Measurements from ENCODE around the gene GNG10.
A peak's percentile ranks its signal among the peaks of the same experiment; 100 is the strongest.

Gene GNG10

DNA sequence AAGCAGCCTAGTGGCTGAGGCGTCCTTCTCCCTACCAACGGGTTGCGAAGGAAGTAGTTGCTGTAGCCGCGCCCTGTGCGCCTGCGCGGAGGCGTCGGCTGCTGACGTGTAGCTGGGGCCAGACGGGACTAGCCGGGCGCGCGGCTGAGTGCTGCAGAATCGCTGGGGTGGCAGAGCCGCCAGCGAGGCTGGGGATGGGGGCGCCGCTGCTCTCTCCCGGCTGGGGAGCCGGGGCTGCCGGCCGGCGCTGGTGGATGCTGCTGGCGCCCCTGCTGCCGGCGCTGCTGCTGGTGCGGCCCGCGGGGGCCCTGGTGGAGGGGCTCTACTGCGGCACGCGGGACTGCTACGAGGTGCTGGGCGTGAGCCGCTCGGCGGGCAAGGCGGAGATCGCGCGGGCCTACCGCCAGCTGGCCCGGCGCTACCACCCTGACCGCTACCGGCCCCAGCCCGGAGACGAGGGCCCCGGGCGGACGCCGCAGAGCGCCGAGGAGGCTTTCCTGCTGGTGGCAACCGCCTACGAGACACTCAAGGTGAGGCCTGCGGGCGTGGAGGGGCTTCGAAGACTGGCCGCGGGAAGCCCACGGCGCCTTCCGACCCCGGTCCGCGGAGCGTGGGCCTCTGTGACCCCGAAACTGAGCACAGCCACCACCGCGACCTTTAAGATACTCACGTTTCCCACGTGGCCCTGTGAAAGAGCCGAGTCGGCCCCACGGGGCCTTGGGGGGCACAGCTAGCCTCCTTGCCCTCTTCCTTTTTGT, 30.0 kb upstream of the GNG10 start, which contains the start of gene DNAJC25:
TSS of gene DNAJC25 (plus strand) at position 121 of the 758 bp plus-strand sequence. CDS start at position 195, 74 bp downstream.
- Histone ChIP-seq H3K9ac (ENCODE audit: low read length) (peak within 1 kb of the TSS; percentile 91), H3K4me1 (ENCODE audit: control insufficient read depth, low read depth, low read length) (peaks cover 6% of the 10 kb centered on the region), H2BK5ac (ENCODE audit: low read length) (no peak within 1 kb of the TSS), H3K18ac (ENCODE audit: low read length) (peak within 1 kb of the TSS; percentile 52), H3K79me2 (ENCODE audit: control insufficient read depth, insufficient read depth, low read length) (peaks cover 41% of the 10 kb centered on the region), H3K36me3 (ENCODE audit: control insufficient read depth, insufficient read depth, low read length) (no peaks in the 10 kb centered on the region), H3K27ac (ENCODE audit: low read depth, low read length) (no peak within 1 kb of the TSS), H3K4me2 (ENCODE audit: low read length) (peak within 1 kb of the TSS; percentile 76), H3K23ac (ENCODE audit: low read length) (no peak within 1 kb of the TSS), H3K4ac (ENCODE audit: low read depth, low read length) (peak within 1 kb of the TSS; percentile 66), H2BK120ac (ENCODE audit: low read depth, low read length) (no peak within 1 kb of the TSS), H3K79me1 (ENCODE audit: low read length) (peaks cover 9% of the 10 kb centered on the region), H3K56ac (ENCODE audit: low read length) (peak within 1 kb of the TSS; percentile 91), H2BK15ac (replicated peaks; ENCODE audit: low read depth) (no peak within 1 kb of the TSS), H3K27me3 (ENCODE audit: insufficient read depth, low read length, poor library complexity) (no peaks in the 10 kb centered on the region), H2AK5ac (ENCODE audit: low read length) (no peak within 1 kb of the TSS), H3K4me3 (ENCODE audit: low read length) (peak within 1 kb of the TSS; percentile 77), H4K8ac (ENCODE audit: low read depth, low read length) (peak within 1 kb of the TSS; percentile 82), H4K5ac (ENCODE audit: low read length) (no peak within 1 kb of the TSS)
- DNase-seq, result peak; percentile 99
- WGBS (ENCODE audit: extremely low coverage, insufficient coverage, low lambda C conversion rate), result no CpG with 5 or more reads among the region's 79 CpGs

DNA sequence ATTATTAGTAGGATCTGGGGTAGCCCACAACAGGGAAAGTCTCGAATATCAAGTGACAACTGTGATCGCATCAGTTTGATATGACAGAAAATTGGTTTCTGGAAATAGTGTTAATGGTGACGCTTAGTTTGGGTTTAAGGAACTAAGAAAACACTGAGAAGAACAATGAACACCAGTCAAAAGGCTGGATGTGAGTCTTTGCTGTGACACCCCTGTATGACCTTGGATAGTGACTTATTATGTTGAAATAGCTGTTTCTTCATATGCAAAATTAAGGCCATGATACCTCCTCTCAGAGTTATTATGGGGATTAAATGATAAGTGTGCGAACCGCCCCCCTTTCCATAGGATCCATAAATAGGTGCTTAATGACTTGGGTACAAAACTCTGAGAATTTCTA, 29.3 kb upstream of the GNG10 start:
- Histone ChIP-seq H3K27me3 (ENCODE audit: insufficient read depth, low read length, poor library complexity) (no peaks in the 10 kb centered on the region), H3K23ac (ENCODE audit: low read length) (no peak overlapping the region), H3K27ac (ENCODE audit: low read depth, low read length) (no peak overlapping the region), H2BK15ac (replicated peaks; ENCODE audit: low read depth) (no peak overlapping the region), H3K79me1 (ENCODE audit: low read length) (peaks cover 11% of the 10 kb centered on the region), H3K56ac (ENCODE audit: low read length) (peak overlapping the region; percentile 91), H3K4me1 (ENCODE audit: control insufficient read depth, low read depth, low read length) (peaks cover 6% of the 10 kb centered on the region), H4K8ac (ENCODE audit: low read depth, low read length) (no peak overlapping the region), H3K79me2 (ENCODE audit: control insufficient read depth, insufficient read depth, low read length) (peaks cover 45% of the 10 kb centered on the region), H3K18ac (ENCODE audit: low read length) (no peak overlapping the region), H3K4me2 (ENCODE audit: low read length) (peak overlapping the region; percentile 64), H2AK5ac (ENCODE audit: low read length) (no peak overlapping the region), H2BK5ac (ENCODE audit: low read length) (no peak overlapping the region), H4K5ac (ENCODE audit: low read length) (no peak overlapping the region), H3K4ac (ENCODE audit: low read depth, low read length) (no peak overlapping the region), H3K36me3 (ENCODE audit: control insufficient read depth, insufficient read depth, low read length) (no peaks in the 10 kb centered on the region), H3K9ac (ENCODE audit: low read length) (peak overlapping the region; percentile 91), H2BK120ac (ENCODE audit: low read depth, low read length) (no peak overlapping the region), H3K4me3 (ENCODE audit: low read length) (peak overlapping the region; percentile 73)
- no peak for DNase-seq
- no CpG with 5 or more reads among the region's 5 CpGs for WGBS (ENCODE audit: extremely low coverage, insufficient coverage, low lambda C conversion rate)

DNA sequence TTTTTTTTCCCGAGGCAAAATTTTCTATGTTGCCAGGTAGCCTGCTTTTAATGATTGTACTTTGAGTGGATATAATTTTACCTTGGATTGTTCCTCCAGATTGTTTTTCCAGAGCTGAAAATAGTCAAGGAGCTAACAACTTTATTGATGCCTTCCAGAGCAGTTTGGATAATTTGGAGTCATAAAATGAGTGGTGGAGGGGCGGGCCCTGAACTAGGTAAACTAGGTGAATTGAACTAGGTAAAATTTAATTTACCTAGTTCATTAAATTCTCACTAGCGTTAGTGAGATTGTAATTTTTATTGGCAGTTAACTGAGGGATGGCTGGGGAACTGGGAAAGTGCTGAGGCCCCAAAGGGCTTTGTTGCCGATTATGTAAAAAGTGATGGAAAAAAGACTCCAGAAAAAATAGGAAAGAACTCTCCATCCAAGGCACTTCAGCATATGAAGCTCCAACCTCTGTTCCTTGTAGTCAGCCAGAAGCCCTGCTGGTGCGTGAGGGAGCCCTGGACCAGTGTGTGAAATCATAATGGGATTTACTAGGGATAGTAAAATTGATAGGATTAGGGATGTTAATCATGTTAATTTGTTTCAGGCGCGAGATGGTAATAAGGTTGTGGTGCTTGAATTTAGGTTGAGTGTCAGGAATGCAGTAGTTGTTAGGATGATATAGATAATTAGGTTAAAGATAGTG, 28.6 kb upstream of the GNG10 start:
- DNase-seq, result peak; percentile 76
- no peak overlapping the region for H4K8ac ChIP-seq (ENCODE audit: low read depth, low read length)
- H2BK120ac ChIP-seq (ENCODE audit: low read depth, low read length), result no peak overlapping the region
- H3K4me3 ChIP-seq (ENCODE audit: low read length), result no peak overlapping the region
- H3K27me3 ChIP-seq (ENCODE audit: insufficient read depth, low read length, poor library complexity), result no peaks in the 10 kb centered on the region
- no peak overlapping the region for H3K4me2 ChIP-seq (ENCODE audit: low read length)
- no peak overlapping the region for H3K18ac ChIP-seq (ENCODE audit: low read length)
- no peak overlapping the region for H3K9ac ChIP-seq (ENCODE audit: low read length)
- no peak overlapping the region for H3K27ac ChIP-seq (ENCODE audit: low read depth, low read length)
- no peak overlapping the region for H4K5ac ChIP-seq (ENCODE audit: low read length)
- no peaks in the 10 kb centered on the region for H3K36me3 ChIP-seq (ENCODE audit: control insufficient read depth, insufficient read depth, low read length)
- H3K4me1 ChIP-seq (ENCODE audit: control insufficient read depth, low read depth, low read length), result peaks cover 6% of the 10 kb centered on the region
- no peak overlapping the region for H3K56ac ChIP-seq (ENCODE audit: low read length)
- WGBS (ENCODE audit: extremely low coverage, insufficient coverage, low lambda C conversion rate), result 100% methylated on average over 2 of the region's 7 CpGs
- H3K79me1 ChIP-seq (ENCODE audit: low read length), result peaks cover 16% of the 10 kb centered on the region
- no peak overlapping the region for H3K23ac ChIP-seq (ENCODE audit: low read length)
- H3K79me2 ChIP-seq (ENCODE audit: control insufficient read depth, insufficient read depth, low read length), result peaks cover 51% of the 10 kb centered on the region
- H2BK5ac ChIP-seq (ENCODE audit: low read length), result no peak overlapping the region
- H3K4ac ChIP-seq (ENCODE audit: low read depth, low read length), result no peak overlapping the region
- H2AK5ac ChIP-seq (ENCODE audit: low read length), result no peak overlapping the region
- no peak overlapping the region for H2BK15ac ChIP-seq (replicated peaks; ENCODE audit: low read depth)

DNA sequence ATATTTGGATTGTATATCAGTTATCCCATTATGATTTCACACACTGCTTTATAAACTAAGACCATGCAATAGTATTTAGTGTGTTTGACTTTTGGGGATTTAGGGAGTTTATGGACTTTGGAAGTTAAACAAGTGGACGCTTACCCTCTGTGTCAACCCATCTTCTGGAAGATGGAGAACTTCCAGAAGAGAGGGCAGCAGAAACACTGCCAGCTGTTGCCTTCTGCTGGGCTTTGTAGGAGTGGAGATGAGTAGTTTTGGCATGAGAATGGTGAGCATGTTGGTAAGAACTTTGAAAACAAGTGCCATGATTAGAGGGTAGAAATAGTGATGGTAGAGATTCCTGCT, 28.0 kb upstream of the GNG10 start:
- H2BK15ac ChIP-seq (replicated peaks; ENCODE audit: low read depth), result no peak overlapping the region
- H3K27me3 ChIP-seq (ENCODE audit: insufficient read depth, low read length, poor library complexity), result no peaks in the 10 kb centered on the region
- H2AK5ac ChIP-seq (ENCODE audit: low read length), result no peak overlapping the region
- H4K8ac ChIP-seq (ENCODE audit: low read depth, low read length), result no peak overlapping the region
- no peak overlapping the region for H3K4me2 ChIP-seq (ENCODE audit: low read length)
- H2BK120ac ChIP-seq (ENCODE audit: low read depth, low read length), result no peak overlapping the region
- H3K4me3 ChIP-seq (ENCODE audit: low read length), result no peak overlapping the region
- H3K79me2 ChIP-seq (ENCODE audit: control insufficient read depth, insufficient read depth, low read length), result peaks cover 51% of the 10 kb centered on the region
- no peak overlapping the region for H3K23ac ChIP-seq (ENCODE audit: low read length)
- peaks cover 6% of the 10 kb centered on the region for H3K4me1 ChIP-seq (ENCODE audit: control insufficient read depth, low read depth, low read length)
- WGBS (ENCODE audit: extremely low coverage, insufficient coverage, low lambda C conversion rate), result no CpG with 5 or more reads among the region's 1 CpG
- no peak overlapping the region for H4K5ac ChIP-seq (ENCODE audit: low read length)
- no peaks in the 10 kb centered on the region for H3K36me3 ChIP-seq (ENCODE audit: control insufficient read depth, insufficient read depth, low read length)
- H3K18ac ChIP-seq (ENCODE audit: low read length), result no peak overlapping the region
- no peak overlapping the region for H3K56ac ChIP-seq (ENCODE audit: low read length)
- H2BK5ac ChIP-seq (ENCODE audit: low read length), result no peak overlapping the region
- H3K27ac ChIP-seq (ENCODE audit: low read depth, low read length), result no peak overlapping the region
- H3K4ac ChIP-seq (ENCODE audit: low read depth, low read length), result no peak overlapping the region
- H3K9ac ChIP-seq (ENCODE audit: low read length), result no peak overlapping the region
- peaks cover 17% of the 10 kb centered on the region for H3K79me1 ChIP-seq (ENCODE audit: low read length)
- no peak for DNase-seq

DNA sequence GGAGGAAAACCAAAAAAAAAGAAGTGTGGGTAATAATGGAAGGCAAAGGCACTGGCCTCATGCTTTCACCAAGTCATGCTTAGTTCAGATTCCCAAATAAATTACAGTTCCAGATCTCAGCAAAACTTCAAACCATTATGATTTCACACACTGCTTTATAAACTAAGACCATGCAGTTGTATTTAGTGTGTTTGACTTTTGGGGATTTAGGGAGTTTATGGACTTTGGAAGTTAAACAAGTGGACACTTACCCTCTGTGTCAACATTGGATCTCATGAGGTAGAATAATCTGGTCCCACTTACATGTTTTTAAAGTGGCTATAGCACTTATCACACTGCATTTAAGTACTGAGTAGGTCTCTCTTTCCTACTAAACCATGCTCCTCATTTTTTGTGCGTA, 26.5 kb upstream of the GNG10 start:
- H2AK5ac ChIP-seq (ENCODE audit: low read length), result no peak overlapping the region
- H4K5ac ChIP-seq (ENCODE audit: low read length), result no peak overlapping the region
- H3K27ac ChIP-seq (ENCODE audit: low read depth, low read length), result no peak overlapping the region
- WGBS (ENCODE audit: extremely low coverage, insufficient coverage, low lambda C conversion rate), result no CpG with 5 or more reads among the region's 1 CpG
- H3K79me2 ChIP-seq (ENCODE audit: control insufficient read depth, insufficient read depth, low read length), result peaks cover 54% of the 10 kb centered on the region
- DNase-seq, result no peak
- no peaks in the 10 kb centered on the region for H3K36me3 ChIP-seq (ENCODE audit: control insufficient read depth, insufficient read depth, low read length)
- no peak overlapping the region for H3K56ac ChIP-seq (ENCODE audit: low read length)
- H2BK15ac ChIP-seq (replicated peaks; ENCODE audit: low read depth), result no peak overlapping the region
- no peak overlapping the region for H3K4me3 ChIP-seq (ENCODE audit: low read length)
- no peak overlapping the region for H3K4me2 ChIP-seq (ENCODE audit: low read length)
- no peak overlapping the region for H3K9ac ChIP-seq (ENCODE audit: low read length)
- no peak overlapping the region for H2BK120ac ChIP-seq (ENCODE audit: low read depth, low read length)
- H4K8ac ChIP-seq (ENCODE audit: low read depth, low read length), result no peak overlapping the region
- H3K4ac ChIP-seq (ENCODE audit: low read depth, low read length), result no peak overlapping the region
- peaks cover 6% of the 10 kb centered on the region for H3K4me1 ChIP-seq (ENCODE audit: control insufficient read depth, low read depth, low read length)
- H3K79me1 ChIP-seq (ENCODE audit: low read length), result peaks cover 17% of the 10 kb centered on the region
- no peak overlapping the region for H3K23ac ChIP-seq (ENCODE audit: low read length)
- H3K18ac ChIP-seq (ENCODE audit: low read length), result no peak overlapping the region
- H2BK5ac ChIP-seq (ENCODE audit: low read length), result no peak overlapping the region
- no peaks in the 10 kb centered on the region for H3K27me3 ChIP-seq (ENCODE audit: insufficient read depth, low read length, poor library complexity)
